AG20443 (cell line): Measurements from ENCODE around the gene STAT3.
"Not testable (repeated sequence)": the region's sequence is repeated elsewhere in the genome, so short reads cannot be mapped to it uniquely, and the experiment has no call there.

Experiments
- DNase-seq: peaks from one replicate; pipeline ENCODE4 v3.0.0; 2012; ENCODE audit warnings: low spot score, mixed read lengths

Gene STAT3

DNA sequence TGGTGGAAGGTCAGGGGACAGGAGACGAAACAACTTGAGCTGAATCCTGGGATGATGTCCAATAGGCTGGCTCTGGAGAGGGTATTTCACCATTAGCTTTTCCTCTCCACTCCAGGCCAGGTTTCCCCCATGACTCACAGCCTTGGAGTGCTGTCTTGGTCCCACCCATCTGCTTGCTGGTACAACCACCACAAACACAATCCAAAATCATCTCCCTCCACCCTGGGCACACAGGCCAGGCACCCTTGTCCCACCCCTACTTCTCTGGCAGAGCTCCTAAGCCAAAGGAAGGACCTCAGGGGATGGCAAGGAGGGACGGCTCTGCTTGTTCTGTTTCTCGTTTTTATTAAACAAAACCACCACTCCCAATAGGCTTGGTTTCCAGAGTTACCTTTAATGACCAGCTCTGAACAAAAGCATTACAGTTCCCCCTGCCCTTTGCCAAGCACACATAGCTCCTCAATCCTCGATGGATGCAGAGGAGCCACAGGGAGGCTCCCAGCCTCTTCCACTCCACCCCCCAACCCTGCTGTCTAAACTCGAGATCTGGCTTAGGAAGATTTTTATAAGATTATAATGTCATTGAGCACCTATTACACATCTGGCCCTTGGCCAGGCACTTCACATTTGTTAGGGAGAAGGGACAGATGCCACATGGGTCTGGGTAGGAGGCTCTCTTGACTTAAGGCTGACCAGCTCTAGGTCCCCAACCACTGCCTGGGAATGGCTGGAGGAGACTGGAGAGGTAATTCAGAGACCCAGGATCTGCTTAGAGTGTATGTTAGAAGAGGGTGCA lies 21.5 kb upstream of the STAT3 start:
- peak; percentile 94 for DNase-seq

DNA sequence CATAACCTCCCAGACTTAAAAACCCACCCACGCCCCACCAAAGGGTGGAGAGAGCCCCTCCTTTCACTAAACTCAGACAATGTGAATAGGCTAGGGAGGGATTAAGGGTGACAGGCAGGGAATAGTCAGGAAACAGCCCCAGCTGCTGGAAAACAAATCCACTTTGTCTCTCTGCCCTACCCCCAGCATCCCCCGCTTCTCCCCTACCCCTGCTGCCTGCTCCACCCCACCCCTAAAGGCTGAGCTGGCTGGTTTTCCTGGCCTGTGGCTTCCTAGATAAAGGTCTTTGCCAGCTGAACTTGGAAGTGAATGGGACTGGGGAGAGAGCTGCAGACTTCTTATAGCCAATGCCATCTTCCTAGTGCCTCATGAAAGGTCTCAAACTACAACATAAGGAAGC lies 19.8 kb upstream of the STAT3 start:
- no peak for DNase-seq

DNA sequence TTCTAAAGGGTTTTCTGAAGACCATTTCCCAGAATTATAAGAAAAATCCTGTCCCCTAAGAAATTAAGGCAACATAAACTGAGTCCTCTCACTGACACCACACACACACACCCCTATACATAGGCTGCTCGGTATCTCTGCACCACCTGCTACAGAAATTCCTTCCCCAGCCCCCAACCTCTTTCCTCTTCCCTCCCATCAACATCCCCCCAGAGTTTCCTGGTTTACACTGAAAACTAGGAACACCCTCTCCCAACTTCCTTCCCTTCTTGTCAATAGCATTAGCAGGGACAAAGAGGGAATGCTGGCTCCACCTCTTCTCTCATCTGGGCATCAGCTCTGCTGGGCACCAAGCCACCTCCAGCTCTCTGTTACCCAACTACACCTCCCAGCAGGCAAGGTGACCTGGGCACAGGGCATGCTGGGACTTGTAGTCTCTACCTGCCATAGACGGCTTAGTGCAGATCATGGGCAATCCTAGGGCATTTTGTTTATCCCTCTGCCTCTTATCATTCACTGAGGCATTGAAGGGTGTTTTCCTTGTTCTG lies 19.1 kb upstream of the STAT3 start:
- DNase-seq = no peak

DNA sequence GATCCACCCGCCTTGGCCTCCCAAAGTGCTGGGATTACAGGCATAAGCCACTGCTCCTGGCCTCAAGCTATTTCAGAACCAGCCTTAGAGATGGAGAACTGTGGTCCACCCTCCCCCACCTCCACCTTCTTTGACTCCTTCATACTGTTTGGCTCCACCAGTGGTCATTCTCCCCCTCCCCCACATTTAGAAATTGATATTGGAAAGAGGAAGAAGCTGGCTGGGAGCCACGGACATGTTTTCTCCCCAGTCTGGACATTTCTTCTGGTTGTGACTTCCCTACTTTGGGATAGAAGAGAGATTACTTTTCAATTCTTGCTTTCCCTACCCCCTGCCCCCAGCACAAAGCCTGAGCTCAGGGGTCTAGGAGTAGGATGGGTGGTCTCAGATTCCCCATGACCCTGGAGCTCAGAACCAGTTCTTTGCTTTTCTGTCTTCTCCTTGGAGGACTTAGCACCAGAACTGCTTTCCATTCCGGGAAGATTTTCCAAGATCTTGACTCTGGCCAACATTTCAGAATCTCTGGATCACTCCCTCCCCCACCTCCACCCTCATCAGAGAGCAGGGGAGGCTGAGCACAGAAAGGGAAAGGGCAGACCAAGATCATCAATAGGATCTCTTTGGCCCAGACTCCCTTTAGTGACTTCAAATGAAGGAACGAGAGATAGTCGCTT lies 18.5 kb upstream of the STAT3 start:
- no peak for DNase-seq

DNA sequence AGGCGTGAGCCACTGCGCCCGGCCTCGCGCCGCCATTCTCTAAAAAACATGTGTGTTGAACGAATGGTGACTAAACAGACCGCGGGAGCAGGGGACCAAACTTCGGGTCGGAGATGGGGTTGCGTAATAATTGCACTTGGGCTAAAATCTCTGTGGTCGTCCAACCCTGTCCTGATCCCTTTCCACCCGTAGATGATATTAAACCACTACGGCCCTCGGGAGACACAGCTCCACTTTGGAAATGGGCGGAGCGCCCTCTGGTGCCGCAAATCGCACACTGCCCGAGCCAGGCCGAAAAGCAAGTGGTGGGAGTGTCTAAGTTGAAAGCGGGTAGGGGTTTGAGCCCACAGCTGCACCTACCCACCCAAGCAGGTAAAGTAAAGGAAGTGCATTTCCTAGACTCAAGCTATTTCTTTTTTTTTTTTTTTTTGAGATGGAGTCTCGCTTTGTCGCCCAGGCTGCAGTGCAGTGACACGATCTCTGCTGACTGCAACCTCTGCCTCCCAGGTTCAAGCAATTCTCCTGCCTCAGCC lies 17.8 kb upstream of the STAT3 start:
- peak; percentile 74 for DNase-seq

DNA sequence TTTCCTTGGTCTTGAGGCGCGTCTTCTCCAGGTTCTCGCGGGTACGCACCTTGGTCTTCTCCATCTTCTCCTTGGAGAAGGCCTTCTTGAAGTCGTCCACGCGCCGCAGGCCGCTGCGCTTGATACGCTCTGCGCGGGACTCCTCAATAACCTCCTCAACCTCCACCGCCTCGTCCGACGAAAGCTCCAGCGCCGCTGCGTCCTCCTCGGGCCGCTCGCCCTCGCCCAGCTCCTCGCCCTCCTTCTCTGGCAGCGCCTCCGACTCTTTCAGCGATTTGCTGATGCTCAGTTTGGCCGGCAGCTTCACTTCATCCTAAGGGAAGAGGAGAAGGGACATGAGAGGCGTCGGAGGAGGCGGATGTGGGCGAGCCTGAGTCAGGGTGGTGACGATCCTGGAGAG lies 16.8 kb upstream of the STAT3 start:
- DNase-seq = no peak

DNA sequence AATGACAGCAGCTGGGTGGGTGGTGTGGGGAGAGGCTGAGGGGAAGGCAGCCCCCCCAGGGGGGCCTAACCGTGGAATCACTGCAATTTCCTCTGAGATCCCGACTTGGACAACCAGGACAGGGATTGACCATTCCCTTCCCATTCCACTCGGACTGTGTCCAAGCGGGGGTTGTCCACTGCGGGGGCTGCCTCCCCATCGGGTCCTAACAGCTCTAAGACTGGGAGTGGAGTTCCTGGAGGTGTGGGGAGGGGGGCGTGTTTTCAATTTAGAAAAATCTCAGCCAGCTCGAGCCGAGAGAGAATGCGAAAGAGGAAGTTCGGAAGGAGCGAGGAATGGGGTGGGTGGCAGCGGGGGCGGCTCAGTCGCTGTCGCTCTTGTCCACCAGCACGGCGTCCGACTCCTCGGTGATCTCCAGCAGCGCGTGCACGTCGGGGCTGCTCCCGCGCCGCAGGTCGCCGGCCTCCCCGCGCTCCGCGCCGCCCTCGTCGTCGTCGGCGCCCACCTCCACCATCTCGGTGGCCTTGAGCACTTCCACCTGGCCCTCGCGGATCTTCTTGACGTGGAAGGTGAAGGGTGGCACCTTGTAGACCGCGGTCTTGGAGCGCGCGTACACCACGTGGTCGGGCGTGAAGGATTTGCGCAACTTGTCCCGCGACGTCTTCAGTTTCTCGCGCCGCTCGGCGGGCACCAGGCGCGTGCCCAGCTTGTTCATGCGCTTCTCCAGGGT lies 16.2 kb upstream of the STAT3 start:
- DNase-seq = no peak

DNA sequence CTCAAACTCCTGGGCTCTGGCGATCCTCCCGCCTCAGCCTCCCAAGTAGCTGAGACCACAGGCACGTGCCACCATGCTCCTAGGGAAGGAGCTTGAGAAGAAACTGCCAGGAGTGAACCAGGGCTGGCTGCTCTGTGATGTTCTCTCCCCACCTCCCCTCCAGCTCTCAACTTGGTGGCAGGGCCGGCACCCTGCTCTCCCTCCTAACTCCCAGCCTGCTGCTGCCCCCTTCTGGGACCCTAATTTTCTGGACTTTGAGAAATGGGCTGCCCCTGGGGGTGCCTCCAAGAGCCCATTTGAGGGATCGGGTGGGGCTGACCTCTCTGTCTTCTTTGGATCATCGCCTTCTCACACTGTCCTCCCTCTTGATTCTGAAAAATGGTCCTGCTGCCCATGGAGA lies 14.9 kb upstream of the STAT3 start:
- no peak for DNase-seq

DNA sequence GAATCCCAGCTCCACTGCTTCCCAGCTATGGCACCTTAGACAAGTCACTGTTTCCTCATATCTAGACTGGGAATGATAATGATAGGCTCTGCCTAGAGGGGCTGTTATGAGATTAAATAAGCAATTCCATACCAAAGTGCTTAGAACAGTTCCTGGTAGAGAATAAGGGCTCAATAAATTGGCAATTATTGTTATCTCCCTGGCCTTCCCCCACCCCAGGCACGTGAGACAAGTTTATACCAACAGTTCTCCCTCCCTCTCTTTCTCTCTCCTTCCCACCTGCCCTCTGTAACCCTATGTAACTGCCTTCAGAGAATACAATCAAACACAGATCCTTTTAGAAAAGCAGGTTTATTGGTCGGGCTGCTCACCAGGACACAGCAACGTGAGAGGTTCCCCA lies 13.9 kb upstream of the STAT3 start:
- DNase-seq = no peak

DNA sequence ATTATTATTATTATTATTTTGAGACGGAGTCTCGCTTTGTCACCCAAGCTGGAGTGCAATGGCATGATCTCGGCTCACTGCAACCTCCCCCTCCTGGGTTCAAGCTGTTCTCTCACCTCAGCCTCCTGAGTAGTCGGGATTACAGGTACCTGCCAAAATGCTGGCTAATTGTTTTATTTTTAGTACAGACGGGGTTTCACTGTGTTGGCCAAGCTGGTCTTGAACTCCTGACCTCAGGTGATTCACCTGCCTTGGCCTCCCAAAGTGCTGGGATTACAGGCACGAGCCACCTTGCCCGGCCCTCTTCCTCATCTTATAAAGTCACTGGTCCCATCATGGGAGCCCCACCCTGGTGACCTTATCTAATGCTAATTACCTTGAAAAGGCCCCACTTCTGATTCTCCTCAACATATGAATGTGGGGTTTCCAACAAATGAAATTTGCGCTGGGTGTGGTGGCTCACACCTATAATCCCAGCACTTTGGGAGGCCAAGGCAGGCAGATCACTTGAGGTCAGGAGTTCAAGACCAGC lies 12.7 kb upstream of the STAT3 start:
- DNase-seq = not testable (repeated sequence)

DNA sequence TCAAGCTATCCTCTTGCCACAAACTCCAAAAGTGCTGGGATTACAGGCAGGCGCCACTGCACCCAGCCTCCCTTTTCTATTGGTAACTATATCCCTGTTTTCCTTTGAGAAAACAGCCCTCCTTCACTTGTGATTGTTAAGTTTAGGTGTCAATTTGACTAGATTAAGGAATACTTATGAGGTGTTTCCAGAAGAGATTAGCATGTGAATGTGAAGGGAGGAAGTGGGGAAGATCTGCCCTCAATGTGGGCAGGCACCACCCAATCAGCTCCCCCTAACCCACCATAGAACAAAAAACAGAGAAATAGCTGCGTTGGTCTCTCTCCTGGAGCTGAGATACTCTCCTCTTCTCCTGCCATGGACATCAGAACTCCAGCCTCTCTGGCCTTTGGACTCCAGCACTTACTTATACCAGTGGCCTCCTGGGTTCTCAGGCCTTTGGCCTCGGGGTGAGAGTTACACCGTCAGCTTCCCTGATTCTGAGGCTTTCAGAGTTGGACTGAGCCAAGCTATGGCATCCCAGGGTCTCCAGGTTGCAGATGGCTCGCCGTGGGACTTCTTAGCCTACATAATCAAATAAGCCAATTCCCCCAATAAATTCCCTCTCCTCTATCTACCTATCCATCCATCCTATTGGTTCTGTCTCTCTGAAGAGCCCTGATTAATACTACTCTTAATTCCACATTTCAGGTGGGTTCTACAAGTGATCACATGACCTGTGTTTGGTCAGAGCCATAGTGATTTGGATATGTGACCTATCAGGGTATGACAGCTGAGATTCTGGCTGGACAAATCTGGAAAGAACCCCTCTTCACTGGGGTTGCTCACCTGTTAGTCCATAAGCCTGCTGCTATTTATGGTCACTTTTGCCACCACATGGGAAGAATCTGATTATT lies 12.0 kb upstream of the STAT3 start:
- no peak for DNase-seq

DNA sequence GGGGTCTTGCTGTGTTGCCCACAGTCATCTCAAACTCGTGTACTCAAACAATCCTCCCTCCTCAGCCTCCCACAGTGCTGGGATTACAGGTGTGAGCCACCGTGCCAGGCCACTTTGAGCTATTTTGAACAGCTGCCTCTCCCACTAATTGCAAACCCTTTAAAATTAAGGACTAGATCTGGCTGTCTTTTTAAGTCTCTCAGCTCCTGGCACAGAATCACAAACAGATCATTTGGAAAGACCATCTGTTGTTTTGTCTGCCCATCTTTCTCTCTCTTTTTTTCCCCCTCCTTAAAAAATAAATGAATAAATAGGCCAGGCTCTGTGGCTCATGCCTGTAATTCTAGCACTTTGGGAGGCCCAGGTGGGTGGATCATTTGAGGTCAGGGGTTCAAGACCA lies 10.9 kb upstream of the STAT3 start:
- no peak for DNase-seq

DNA sequence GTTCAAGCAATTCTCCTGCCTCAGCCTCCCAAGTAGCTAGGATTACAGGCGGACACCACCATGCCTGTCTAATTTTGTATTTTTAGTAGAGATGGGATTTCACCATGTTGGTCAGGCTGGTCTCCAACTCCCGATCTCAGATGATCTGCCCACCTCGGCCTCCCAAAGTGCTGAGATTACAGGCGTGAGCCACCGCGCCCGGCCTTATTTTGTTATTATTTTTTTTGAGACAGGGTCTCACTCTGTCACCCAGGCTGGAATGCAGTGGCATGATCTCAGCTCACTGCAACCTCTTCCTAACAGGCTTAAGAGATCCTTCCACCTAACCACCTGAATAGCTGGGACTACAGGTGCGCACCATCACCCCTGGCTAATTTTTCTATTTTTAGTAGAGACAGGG lies 7.4 kb upstream of the STAT3 start:
- not testable (repeated sequence) for DNase-seq

DNA sequence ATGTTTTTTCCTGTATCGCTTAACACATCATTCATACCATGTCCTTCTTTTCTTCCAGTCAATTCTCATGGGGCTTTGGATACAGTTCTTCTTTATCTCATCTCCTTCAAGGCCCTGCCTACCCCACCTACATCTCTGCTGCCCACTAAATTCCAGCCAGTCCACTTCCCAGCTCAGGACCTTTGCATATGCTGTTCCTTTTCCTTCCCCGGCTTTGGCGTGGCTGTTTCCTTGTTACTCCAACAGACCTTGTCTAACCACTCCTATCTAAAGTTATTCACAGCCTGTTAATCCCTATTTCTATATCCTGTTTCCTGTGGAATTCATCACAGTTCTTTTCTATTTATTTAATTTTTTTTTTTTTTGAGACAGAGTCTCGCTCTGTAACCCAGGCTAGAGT lies 6.6 kb upstream of the STAT3 start:
- DNase-seq = no peak

DNA sequence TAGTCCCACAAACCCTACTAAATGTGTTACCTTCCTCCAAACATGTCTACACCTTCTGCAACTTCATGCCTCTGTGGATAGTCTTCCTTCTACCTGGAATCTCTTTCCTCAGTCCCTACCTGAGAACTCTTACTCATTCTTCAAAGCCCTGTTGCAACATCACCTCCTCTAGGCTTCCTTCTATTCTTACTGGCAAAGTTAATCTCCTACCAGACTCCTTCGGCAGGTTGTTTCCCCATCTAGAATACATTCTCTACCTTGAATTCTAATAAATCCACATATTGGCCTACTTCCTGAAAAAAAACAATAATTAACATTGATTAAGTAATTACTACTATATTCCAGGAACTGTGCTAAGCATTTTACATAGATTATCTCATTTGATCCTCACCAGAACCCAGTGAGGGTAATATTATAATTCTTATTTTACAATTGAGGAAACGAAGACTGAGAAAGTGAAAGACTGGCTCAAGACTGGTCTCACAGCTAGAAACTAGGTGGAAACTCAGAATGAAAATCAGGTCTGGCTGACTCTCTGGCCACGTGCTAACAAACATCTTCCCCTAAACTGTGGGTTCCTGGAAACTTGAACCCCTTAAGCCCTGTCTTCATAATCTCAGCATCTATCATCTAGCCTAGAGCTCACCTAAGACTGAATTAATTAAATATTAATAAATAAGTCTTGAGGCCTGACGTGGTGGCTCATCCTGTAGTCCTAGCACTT lies 4.6 kb upstream of the STAT3 start:
- DNase-seq = no peak

DNA sequence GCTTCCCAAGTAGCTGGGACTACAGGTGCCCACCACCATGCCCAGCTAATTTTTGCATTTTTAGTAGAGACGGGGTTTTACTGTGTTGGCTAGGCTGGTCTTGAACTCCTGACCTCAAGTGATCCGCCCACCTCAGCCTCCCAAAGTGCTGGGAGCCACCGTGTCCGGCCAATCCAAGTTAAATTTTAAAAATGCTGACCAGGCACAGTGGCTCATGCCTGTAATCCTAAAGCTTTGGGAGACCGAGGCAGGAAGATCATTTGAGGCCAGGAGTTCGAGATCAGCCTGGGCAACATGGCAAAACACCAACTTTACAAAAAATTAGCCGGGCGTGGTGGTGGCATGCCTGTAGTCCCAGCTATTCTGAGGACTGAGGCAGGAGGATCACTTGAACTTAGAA lies 3.2 kb upstream of the STAT3 start:
- DNase-seq = not testable (repeated sequence)

DNA sequence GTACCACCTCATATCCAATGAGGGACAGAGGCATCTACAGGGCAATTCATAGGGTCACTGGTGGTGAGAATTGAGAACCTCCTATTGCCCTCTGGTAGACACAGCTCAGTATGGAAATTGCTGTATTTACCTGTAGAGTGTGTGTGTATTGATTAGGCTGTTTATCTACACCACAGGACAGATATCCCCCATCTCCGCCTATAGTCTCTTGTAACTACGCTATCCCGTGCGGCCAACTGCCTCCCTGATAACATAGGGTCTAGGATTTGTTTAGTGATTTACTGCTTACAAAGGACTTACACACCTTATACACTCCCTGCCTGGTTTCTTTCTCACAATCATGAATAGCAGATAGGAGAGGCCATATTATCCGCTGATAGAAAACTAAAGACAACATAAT lies 1.7 kb upstream of the STAT3 start:
- DNase-seq = no peak

DNA sequence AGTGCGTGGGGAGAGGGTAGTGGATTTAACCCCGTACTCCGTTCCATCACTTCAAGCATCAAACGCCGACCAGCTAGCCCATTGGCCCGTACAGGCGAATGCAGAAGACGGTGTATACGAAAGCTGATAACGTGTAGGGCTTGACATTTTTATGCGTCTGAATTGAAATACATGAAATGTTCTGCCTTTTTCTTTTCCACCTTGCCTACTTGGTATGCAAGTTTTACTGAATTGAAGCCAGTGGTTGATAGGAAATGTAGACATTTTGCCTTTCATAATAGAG lies 834 bp upstream of the STAT3 start:
- no peak for DNase-seq

DNA sequence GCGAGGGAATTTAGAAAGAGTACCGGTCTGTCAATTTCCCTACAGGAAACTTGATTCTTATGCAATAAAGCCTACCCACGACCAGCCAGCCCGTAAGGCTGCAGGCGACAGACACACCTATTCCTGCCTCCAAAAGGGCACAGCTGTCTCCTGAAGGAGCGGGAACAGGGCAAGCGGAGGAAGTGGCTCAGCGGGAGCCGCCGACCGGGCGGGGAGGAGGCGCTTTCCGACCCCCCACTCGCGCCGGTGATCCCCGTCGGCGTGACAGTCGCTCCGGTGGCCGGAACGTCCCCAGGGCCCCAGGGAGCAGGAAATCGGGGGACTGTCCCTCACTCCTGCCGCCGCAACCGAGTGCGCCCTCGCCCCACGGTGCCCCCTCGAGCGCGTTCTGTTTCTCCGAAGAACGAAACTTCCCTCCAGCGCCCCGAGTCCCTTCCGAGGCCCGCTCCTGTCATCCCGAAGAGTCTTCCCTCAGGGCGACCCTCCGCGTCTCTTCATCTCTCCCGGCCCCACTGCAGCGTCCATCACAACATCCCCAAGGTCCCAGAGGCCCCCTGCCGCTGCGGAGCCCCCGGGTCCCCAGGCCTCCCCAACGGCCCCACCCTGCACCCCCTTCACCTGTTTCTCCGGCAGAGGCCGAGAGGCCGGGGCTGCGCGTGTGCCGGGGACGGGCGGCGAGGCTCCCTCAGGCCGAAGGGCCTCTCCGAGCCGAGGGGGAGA lies 421 bp downstream of the STAT3 start:
- peak; percentile 34 for DNase-seq
